Colon (tissue), 2 donors: ENCODE data around the gene HSFX2.
"Not testable (repeated sequence)": the region's sequence is repeated elsewhere in the genome, so short reads cannot be mapped to it uniquely, and the experiment has no call there.

Experiments
- FAIRE-seq: peaks from 2 replicates; lab custom pipeline; 2012; peaks lifted over from hg19 to GRCh38; lab: Jason Lieb, UNC
- donor health status: control.
- donor health status: control.

HSFX2 gene

DNA sequence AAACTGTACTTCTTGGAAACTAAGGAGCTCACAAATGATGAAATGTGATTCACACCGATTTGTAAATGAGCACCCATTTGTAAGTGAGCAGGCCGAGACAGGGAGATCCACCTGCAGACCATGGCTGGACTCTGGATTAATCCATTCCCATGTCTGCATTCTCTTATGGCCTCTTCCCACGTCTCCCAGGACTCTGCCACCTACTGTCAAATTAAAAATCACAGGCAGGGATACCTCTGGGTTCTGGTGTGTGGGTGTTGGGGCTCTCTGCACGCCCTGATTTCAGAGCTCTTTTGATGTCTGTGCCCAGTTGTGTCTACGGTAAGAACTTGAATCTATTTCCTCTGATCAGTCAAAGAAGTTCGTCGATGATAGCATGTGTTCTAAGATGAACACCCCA, 4.1 kb downstream of the HSFX2 start:
- not testable (repeated sequence) for FAIRE-seq

- not testable (repeated sequence) for FAIRE-seq
Observed at GRCh38 chrX:149587359-149587758, 7.8 kb downstream of the HSFX2 start, which contains the start of gene MAGEA9B. Gene MAGEA9B, minus strand, starts transcription at chrX:149587459. Its CDS starts 4,280 bp downstream, at chrX:149583179.

GRCh38 chrX:149585631-149586030, 9.5 kb downstream of the HSFX2 start:
- FAIRE-seq, result not testable (repeated sequence)

DNA sequence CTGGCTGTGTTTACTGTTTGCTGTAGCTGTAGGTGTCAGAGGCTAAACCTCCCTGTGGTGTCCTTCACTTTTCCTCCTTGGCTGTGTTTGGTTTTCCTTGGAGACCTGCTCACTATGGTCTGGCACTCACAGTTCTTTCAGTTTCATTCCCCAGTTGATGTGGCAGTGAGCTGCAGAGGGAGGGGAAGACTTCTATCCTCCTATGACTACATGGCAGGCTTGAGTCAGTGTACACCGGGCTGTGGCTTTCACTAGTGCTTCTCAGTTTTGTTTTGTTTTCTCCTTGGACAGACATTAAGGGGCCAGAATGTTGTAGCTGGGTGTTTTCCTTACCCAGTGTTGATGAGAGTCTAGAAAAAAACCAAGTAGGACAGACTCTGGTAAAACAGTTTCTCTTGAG, 21.7 kb downstream of the HSFX2 start:
- FAIRE-seq, result not testable (repeated sequence)

GRCh38 chrX:149572743-149573142, 22.4 kb downstream of the HSFX2 start:
- FAIRE-seq, result no peak

- no peak for FAIRE-seq
Observed at GRCh38 chrX:149571770-149572169, 23.3 kb downstream of the HSFX2 start.

- no peak for FAIRE-seq
Observed at GRCh38 chrX:149570668-149571067, 24.4 kb downstream of the HSFX2 start.

DNA sequence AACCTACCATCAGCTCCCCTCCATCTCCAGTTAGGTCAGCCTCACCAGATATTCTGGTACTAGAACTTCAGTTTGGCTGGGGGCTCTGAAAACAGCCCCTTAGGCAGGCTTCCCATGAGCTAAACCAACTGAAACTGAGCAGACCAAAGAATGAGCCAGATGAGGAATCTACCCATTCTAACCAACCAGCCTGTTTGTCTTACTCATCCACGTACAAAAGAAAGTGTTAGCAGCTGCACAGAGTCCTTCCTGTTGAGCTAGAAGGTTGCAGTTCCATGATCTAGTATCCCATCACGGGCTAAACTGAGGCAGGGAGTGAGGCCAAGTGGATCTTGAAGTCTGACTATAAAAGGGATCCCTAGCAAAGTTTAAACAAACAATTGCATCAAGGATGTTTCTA, 25.3 kb downstream of the HSFX2 start:
- FAIRE-seq, result no peak

DNA sequence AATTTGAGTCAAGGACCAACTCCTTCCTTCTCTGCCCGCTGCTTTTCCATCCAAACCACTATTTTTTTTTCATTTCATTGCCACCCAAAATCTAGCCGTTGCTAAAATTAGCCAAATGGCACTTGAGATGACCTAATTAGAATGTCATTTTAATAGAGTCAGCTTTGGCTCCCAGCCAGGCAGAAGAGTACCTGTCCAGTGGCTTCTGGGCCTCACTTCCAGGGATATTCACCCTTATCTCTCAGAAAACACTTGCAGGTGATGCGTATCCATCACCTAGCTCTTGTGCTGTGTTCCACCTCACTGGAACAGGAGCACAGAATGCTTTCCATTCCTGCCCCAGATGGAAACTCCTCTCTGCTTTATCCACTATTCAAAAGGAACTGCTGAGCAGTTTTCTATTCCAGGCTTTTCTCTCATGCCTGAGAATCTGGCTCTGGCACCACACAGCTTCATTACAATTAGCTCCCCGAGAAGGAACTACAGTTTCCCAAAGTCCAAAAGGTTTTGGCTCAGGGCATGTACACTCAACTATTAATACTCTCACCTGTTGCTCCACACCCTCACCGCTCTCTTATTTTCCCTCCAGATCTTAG, 26.3 kb downstream of the HSFX2 start:
- no peak for FAIRE-seq

- no peak for FAIRE-seq
Observed at GRCh38 chrX:149567621-149568417, 27.3 kb downstream of the HSFX2 start.

DNA sequence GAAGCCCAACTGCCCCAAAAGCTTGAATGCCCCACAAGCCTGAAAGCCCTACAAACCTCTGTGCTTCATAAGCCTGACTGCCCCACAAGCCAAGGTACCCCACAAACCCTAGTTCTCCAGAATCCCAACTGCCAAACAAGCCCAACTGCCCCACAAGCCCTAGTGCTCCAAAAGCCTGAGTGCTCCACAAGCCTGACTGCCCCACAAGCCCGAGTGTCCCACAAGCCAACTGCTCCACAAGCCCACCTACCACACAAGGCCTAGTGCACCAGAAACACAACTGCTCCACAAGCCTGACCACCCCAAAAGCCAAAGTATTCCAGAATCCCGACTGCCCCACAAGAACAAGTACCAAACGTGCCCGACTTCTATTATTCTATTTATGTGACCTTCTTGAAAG, 31.8 kb downstream of the HSFX2 start:
- no peak for FAIRE-seq

- not testable (repeated sequence) for FAIRE-seq
Observed at GRCh38 chrX:149555251-149555650, 39.9 kb downstream of the HSFX2 start.

- not testable (repeated sequence) for FAIRE-seq
Observed at GRCh38 chrX:149551939-149552248, 43.2 kb downstream of the HSFX2 start.

GRCh38 chrX:149551245-149551938, 43.7 kb downstream of the HSFX2 start:
- peak; percentile 51 for FAIRE-seq

DNA sequence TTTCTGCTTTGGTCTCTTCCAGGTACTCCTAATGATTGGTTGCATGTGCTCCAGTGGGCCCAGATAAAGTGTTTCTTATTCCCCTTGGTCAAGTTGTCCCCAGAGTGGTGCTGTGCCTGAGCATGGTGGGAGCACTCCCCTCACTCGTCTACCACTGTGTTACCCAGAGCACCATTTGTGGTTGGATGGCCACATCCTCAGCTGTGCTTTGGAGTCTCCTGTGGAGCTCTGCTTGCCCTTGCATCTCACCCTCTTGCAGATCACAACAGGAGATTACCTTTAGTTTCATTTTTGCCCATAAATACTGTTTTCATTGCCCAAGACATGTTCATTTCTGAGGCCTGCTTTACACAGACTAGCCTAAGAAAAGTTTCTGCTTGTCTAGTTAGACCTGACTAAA, 44.7 kb downstream of the HSFX2 start:
- FAIRE-seq, result not testable (repeated sequence)

GRCh38 chrX:149549701-149550100, 45.4 kb downstream of the HSFX2 start, which contains the start of gene HSFX3:
Gene HSFX3, minus strand, starts transcription at chrX:149549924. Its CDS starts 72 bp downstream, at chrX:149549852.
- not testable (repeated sequence) for FAIRE-seq

GRCh38 chrX:149547782-149548181, 47.3 kb downstream of the HSFX2 start:
- FAIRE-seq, result not testable (repeated sequence)

DNA sequence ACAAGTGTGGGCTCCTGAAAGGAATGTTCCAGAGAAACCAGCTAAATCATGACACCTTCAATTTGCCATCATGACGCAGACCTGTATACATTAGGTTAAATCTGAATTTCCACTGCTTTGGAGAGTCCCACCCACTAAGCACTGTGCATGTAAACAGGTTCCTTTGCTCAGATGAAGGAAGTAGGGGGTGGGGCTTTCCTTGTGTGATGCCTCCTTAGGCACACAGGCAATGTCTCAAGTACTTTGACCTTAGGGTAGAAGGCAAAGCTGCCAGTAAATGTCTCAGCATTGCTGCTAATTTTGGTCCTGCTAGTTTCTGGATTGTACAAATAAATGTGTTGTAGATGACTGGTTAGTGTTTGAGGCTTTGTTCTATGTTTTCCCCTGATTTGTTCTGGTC, 48.2 kb downstream of the HSFX2 start:
- not testable (repeated sequence) for FAIRE-seq

DNA sequence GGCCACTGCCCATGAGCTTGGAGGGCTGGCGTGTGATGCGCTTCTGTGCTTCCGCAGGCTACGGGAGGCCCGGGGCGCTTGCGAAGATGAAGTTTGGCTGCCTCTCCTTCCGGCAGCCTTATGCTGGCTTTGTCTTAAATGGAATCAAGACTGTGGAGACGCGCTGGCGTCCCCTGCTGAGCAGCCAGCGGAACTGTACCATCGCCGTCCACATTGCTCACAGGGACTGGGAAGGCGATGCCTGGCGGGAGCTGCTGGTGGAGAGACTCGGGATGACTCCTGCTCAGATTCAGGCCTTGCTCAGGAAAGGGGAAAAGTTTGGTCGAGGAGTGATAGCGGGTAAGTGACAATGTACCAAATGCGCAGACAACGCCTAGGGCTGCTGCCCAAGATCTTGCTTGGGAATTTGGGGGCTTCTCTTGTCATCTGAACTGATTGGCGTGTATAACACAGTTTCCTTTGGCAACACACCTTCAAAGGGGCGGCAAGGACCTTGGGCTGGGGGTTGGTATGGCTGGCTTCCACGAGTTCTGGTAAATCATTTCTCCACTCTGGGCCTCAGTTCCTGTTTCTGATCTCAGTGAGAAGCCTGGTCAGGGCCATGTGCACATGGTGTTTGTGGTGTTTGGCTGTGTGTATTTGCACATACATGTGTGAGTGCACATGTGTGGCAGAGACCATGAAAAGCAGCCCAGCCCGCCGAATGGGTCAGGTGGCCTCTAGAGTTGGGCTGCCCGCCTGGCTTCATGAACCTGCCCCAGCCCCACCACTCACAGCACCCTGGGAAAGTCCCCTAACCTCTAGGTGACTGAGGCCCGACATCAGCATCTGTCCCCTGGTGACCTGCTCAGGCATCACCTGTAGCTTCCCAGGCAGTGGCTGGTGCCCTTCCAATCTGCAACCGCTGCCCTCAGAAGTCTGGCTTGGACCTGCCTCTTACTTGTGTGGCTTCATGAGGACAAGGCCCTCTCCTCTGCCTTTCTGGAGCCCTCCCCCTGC, 49.3 kb downstream of the HSFX2 start:
- not testable (repeated sequence) for FAIRE-seq
